Measurements from ENCODE around the gene CD4. TPM values are rescaled to one million over a fixed set of nuclear protein-coding genes. Genes with fewer than 3 reads are reported as not detected.

CD4 gene
- total and polyA plus RNA-seq, 2 donors (not counting 1 experiment from before 2014, with no cell fraction given) = 27.2 to 152 TPM

- Histone ChIP-seq H3K4me1 (ENCODE audit: control insufficient read depth, extremely low read depth, insufficient read depth, low read length) (peaks cover 17% of the 10 kb centered on the region), H3K27ac (ENCODE audit: insufficient read depth, low read length) (peak overlapping the region; percentile 22), H3K9ac (ENCODE audit: insufficient read depth, low read length) (peak overlapping the region; percentile 22), H3K4me3 (replicated peaks in 1 of 4; ENCODE audit: control extremely low read depth in 1 of 4, insufficient read depth in 1 of 4, low read depth in 3 of 4, low read length in 4 of 4) (peak overlapping the region; percentile 53 to 93 (median 76)), H3K79me2 (ENCODE audit: control insufficient read depth, insufficient read depth, low read length) (peaks cover 49% of the 10 kb centered on the region), H4K20me1 (ENCODE audit: control insufficient read depth, extremely low read depth, insufficient read depth, low read length) (no peaks in the 10 kb centered on the region), H3K9me3 (ENCODE audit: control insufficient read depth, insufficient read depth, low read depth, low read length) (no peaks in the 10 kb centered on the region), H3K36me3 (ENCODE audit: control insufficient read depth, insufficient read depth, low read length) (peaks cover 20% of the 10 kb centered on the region), H3K4me2 (ENCODE audit: extremely low read depth, insufficient read depth, low read length) (peak overlapping the region; percentile 89), H2AFZ (ENCODE audit: low read length) (no peak overlapping the region), H3K27me3 (ENCODE audit: control insufficient read depth, insufficient read depth, low read length) (no peaks in the 10 kb centered on the region)
- no peak for DNase-seq (ENCODE audit: low read depth in 2 of 2)
- TF ChIP-seq CTCF (conservative IDR thresholded peaks at IDR 0.05 in 1 of 2, IDR thresholded peaks at IDR 0.05 in 1 of 2; ENCODE audit: low read depth in 1 of 2, low read length in 2 of 2) (no peak), EZH2 (IDR thresholded peaks at IDR 0.05; ENCODE audit: low read length, missing control alignments) (no peak)
Measured at GRCh38 chr12:6850796-6851152, 61.4 kb downstream of the CD4 start.

DNA sequence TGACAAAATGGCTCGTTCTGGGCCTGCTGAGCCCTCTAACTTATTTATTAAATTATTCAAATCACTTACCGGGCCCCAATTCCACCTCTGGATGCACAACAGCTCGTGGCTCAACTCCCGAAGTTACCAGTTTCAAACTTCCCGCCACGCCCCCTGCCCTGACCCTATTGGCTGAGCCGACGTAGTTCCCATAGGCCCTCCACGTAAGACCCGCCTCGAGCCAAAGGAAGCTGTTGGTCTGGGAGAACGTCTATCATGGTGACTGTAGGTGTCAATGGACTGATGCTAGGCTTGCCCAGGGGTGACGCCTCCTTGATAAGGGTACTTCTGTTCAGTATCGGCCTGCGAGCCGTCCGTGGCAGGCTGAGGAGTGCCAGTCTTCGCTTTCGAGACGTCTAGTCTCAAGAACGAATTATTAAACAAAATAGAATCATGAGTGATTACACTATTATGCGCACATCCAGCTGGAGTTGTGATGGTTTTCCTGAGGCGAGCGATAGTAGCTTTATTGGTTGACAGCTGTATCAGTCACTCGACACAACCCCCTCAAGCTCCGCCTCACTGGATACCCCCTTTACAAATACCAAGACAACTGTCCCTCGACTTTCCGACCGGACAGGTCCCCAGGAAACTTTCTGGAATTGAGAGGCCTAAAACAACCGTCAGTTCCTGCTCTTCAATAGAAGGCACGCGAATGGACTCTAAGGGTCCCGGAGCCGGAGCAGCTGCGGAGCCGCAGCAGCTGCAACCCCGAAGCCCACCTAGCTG is 62.0 kb downstream of the CD4 start, which contains the start of gene CDCA3:
Gene CDCA3 (minus strand): TSS at position 134 of the 768 bp plus-strand sequence. CDS start 334 bp downstream, outside the sequence.
- peak; percentile 99 for DNase-seq (ENCODE audit: low read depth in 2 of 2)
- H3K36me3 ChIP-seq (ENCODE audit: control insufficient read depth, insufficient read depth, low read length) = peaks cover 17% of the 10 kb centered on the region
- no peak for TF ChIP-seq EZH2 (IDR thresholded peaks at IDR 0.05; ENCODE audit: low read length, missing control alignments)
- H3K9ac ChIP-seq (ENCODE audit: insufficient read depth, low read length) = peak within 1 kb of the TSS; percentile 70
- peak within 1 kb of the TSS; percentile 64 to 93 (median 87) for H3K4me3 ChIP-seq (replicated peaks in 1 of 4; ENCODE audit: control extremely low read depth in 1 of 4, insufficient read depth in 1 of 4, low read depth in 3 of 4, low read length in 4 of 4)
- no peaks in the 10 kb centered on the region for H3K9me3 ChIP-seq (ENCODE audit: control insufficient read depth, insufficient read depth, low read depth, low read length)
- H3K79me2 ChIP-seq (ENCODE audit: control insufficient read depth, insufficient read depth, low read length) = peaks cover 49% of the 10 kb centered on the region
- no peaks in the 10 kb centered on the region for H4K20me1 ChIP-seq (ENCODE audit: control insufficient read depth, extremely low read depth, insufficient read depth, low read length)
- H3K4me1 ChIP-seq (ENCODE audit: control insufficient read depth, extremely low read depth, insufficient read depth, low read length) = peaks cover 17% of the 10 kb centered on the region
- H3K27me3 ChIP-seq (ENCODE audit: control insufficient read depth, insufficient read depth, low read length) = no peaks in the 10 kb centered on the region
- peak within 1 kb of the TSS; percentile 78 for H3K27ac ChIP-seq (ENCODE audit: insufficient read depth, low read length)
- peak within 1 kb of the TSS; percentile 98 for H3K4me2 ChIP-seq (ENCODE audit: extremely low read depth, insufficient read depth, low read length)
- peak within 1 kb of the TSS; percentile 98 for H2AFZ ChIP-seq (ENCODE audit: low read length)

DNA sequence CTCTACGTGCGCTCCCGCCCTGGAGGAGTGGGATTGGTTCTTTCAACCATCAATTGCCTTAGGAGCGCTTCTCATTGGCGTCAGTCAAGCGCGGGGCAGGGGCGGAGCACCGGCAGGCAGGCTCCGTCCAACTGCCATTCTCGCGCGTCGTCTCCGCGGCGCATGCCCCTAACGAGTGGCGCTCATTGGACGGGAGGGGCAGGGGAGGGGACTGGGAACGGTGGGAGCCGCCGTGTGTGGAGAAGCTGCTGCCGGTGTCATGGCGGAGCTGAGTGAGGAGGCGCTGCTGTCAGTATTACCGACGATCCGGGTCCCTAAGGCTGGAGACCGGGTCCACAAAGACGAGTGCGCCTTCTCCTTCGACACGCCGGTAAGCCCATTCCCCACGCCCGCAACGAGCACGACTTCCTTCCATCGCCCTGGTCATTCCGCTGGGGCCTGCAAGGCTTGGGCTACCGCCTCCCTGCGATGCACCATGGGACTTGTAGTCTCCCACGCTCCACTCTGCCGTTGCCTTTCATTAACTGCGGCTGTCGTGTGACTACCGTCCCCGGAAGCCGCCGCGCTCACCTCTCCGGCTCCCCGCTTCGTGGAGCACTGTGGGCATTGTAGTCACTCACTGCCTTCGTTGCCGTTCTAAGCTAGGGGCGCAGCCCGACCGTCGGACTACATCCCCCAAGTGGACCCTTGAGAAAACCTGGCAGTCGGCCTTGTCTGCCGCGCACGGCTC is 62.8 kb downstream of the CD4 start, which contains the start of gene USP5:
Gene USP5 (plus strand): TSS at position 230 of the 730 bp plus-strand sequence. CDS start 30 bp downstream, at position 260.
- no peaks in the 10 kb centered on the region for H3K9me3 ChIP-seq (ENCODE audit: control insufficient read depth, insufficient read depth, low read depth, low read length)
- H3K9ac ChIP-seq (ENCODE audit: insufficient read depth, low read length) = peak within 1 kb of the TSS; percentile 70
- no peaks in the 10 kb centered on the region for H4K20me1 ChIP-seq (ENCODE audit: control insufficient read depth, extremely low read depth, insufficient read depth, low read length)
- no peak for TF ChIP-seq EZH2 (IDR thresholded peaks at IDR 0.05; ENCODE audit: low read length, missing control alignments)
- TF ChIP-seq CTCF (conservative IDR thresholded peaks at IDR 0.05 in 1 of 2, IDR thresholded peaks at IDR 0.05 in 1 of 2; ENCODE audit: low read depth in 1 of 2, low read length in 2 of 2) = no peak
- H3K27ac ChIP-seq (ENCODE audit: insufficient read depth, low read length) = peak within 1 kb of the TSS; percentile 82
- peak within 1 kb of the TSS; percentile 98 for H3K4me2 ChIP-seq (ENCODE audit: extremely low read depth, insufficient read depth, low read length)
- peaks cover 14% of the 10 kb centered on the region for H3K36me3 ChIP-seq (ENCODE audit: control insufficient read depth, insufficient read depth, low read length)
- H2AFZ ChIP-seq (ENCODE audit: low read length) = peak within 1 kb of the TSS; percentile 98
- H3K27me3 ChIP-seq (ENCODE audit: control insufficient read depth, insufficient read depth, low read length) = no peaks in the 10 kb centered on the region
- peak; percentile 100 for DNase-seq (ENCODE audit: low read depth in 2 of 2)
- peaks cover 49% of the 10 kb centered on the region for H3K79me2 ChIP-seq (ENCODE audit: control insufficient read depth, insufficient read depth, low read length)
- peaks cover 17% of the 10 kb centered on the region for H3K4me1 ChIP-seq (ENCODE audit: control insufficient read depth, extremely low read depth, insufficient read depth, low read length)
- H3K4me3 ChIP-seq (replicated peaks in 1 of 4; ENCODE audit: control extremely low read depth in 1 of 4, insufficient read depth in 1 of 4, low read depth in 3 of 4, low read length in 4 of 4) = peak within 1 kb of the TSS; percentile 64 to 93 (median 87)

Measured in fibroblast of lung (primary cell).